Suprapubic skin (tissue), 4 donors: ENCODE results near the gene HMGCLL1.

Experiments used
- CTCF ChIP-seq, 2 donors: fragments of 200-600 bp in 1 of 2; fragments of 450-650 bp in 1 of 2; sonication (generic) in 1 of 2; IDR thresholded peaks; one replicate each; pipeline ENCODE4 v1.5.1; 2016 to 2019; ENCODE audit warnings: antibody characterized with exemption in 2 of 2, mild to moderate bottlenecking in 1 of 2, moderate library complexity in 1 of 2
- EP300 ChIP-seq: sonication (generic); formaldehyde crosslinking; IDR thresholded peaks from one replicate; pipeline ENCODE4 v1.6.1; 2017; ENCODE audit warnings: antibody characterized with exemption
- POLR2A ChIP-seq, 2 donors: fragments of 450-650 bp; IDR thresholded peaks; one replicate each; pipeline ENCODE4 v1.6.1; 2017; ENCODE audit warnings: antibody characterized with exemption in 2 of 2, mild to moderate bottlenecking in 2 of 2, moderate library complexity in 2 of 2
- POLR2AphosphoS5 ChIP-seq, 3 donors: sonication (generic); formaldehyde crosslinking; IDR thresholded peaks; one replicate each; pipeline ENCODE4 v1.6.1; 2017; ENCODE audit warnings: antibody characterized with exemption in 3 of 3

GRCh38 chr6:55388211-55388610 is 190.8 kb downstream of the HMGCLL1 start:
- TF ChIP-seq CTCF (IDR thresholded peaks at IDR 0.05) (no peak), POLR2AphosphoS5 (IDR thresholded peaks at IDR 0.05) (no peak), POLR2A (IDR thresholded peaks at IDR 0.05) (no peak), EP300 (no peak)
